GM12864 (cell line): ENCODE measurements around the gene EHD3.
"Not testable (repeated sequence)": the region's sequence is repeated elsewhere in the genome, so short reads cannot be mapped to it uniquely, and the experiment has no call there.

Source experiments
- DNase-seq: peaks from one replicate; pipeline ENCODE4 v3.0.0-alpha.2; 2011; ENCODE audit warnings: low read depth
- H3K4me3 ChIP-seq: 2 replicates; pipeline ENCODE4 v1.5.1; 2011; ENCODE audit warnings: mild to moderate bottlenecking, low read depth, low read length, control low read depth
- CTCF ChIP-seq: IDR thresholded peaks from 2 replicates; pipeline ENCODE4 v1.5.1; 2011; ENCODE audit warnings: low read depth, mild to moderate bottlenecking, moderate library complexity, low read length, control low read depth, inconsistent platforms; ENCODE audit errors: missing control alignments

EHD3 gene

GRCh38 chr2:31270131-31270530, 36.2 kb downstream of the EHD3 start:
- no peak for DNase-seq
- TF ChIP-seq CTCF, result no peak
- H3K4me3 ChIP-seq, result no peak overlapping the region

- no peak overlapping the region for H3K4me3 ChIP-seq
- TF ChIP-seq CTCF, result no peak
- DNase-seq, result no peak
Observed at GRCh38 chr2:31270822-31271231, 36.9 kb downstream of the EHD3 start.

- TF ChIP-seq CTCF, result no peak
- no peak for DNase-seq
- H3K4me3 ChIP-seq, result no peak overlapping the region
Observed at GRCh38 chr2:31271851-31272267, 37.9 kb downstream of the EHD3 start.

GRCh38 chr2:31274401-31275075, 40.6 kb downstream of the EHD3 start:
- no peak for TF ChIP-seq CTCF
- no peak for DNase-seq
- H3K4me3 ChIP-seq, result no peak overlapping the region

DNA sequence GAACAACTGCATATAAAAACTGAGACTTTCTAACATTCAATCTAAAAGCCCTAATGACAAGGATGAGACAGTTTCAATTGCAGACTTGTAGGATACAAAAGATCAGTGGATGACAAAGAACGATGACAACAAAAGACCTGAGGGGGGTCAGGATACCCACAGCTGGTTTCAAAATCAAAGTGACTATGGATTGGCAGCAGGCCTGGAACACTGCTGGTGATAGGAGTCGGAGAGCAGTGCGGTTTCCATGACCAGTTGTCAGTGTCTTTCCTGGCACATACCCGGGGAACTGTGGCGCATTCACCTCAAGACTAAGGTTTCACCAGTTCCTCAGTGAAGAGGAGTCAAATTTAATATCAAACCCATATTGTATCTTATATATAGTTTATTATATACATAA, 42.0 kb downstream of the EHD3 start:
- TF ChIP-seq CTCF, result no peak
- no peak overlapping the region for H3K4me3 ChIP-seq
- DNase-seq, result no peak

DNA sequence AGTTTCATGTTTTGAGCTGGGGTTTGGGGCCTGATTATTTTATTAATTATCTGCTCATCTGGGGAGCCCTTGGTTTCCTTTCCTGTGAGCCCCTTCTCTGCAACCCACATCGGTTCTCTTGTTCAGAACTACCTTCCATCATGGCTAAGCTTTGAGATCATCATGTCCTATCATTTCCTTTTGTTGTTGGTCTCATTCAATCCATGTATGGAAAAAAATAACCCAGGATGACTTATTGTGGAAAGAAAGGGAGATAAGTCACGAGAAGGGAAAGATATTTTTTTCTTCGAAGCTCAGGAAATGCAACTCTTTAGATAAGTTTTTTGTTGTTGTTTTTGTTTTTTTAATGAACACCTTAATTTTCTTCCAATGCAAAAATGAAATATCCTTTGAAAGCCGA, 43.7 kb downstream of the EHD3 start:
- no peak overlapping the region for H3K4me3 ChIP-seq
- no peak for TF ChIP-seq CTCF
- DNase-seq, result no peak

GRCh38 chr2:31282634-31283033, 48.7 kb downstream of the EHD3 start:
- H3K4me3 ChIP-seq, result no peak overlapping the region
- no peak for TF ChIP-seq CTCF
- DNase-seq, result no peak

GRCh38 chr2:31283193-31283919, 49.4 kb downstream of the EHD3 start:
- H3K4me3 ChIP-seq, DNase-seq: not testable (repeated sequence)
